HG03432 (cell line): Measurements from ENCODE around the gene NBPF1.
"Not testable (repeated sequence)": the region's sequence is repeated elsewhere in the genome, so short reads cannot be mapped to it uniquely, and the experiment has no call there.

ENCODE experiments used
- ATAC-seq: cut with Tn5 transposase; IDR thresholded peaks from one replicate; pipeline ENCODE4 v1.9.1; 2021; ENCODE audit warnings: mild to moderate bottlenecking, moderate library complexity; ENCODE audit not compliant: unreplicated experiment

NBPF1 gene

GRCh38 chr1:16557034-16557433, 56.3 kb downstream of the NBPF1 start:
- ATAC-seq, result not testable (repeated sequence)

- not testable (repeated sequence) for ATAC-seq
Measured at GRCh38 chr1:16553244-16553643, 60.1 kb downstream of the NBPF1 start.

- ATAC-seq, result not testable (repeated sequence)
Measured at GRCh38 chr1:16550212-16550918, 63.0 kb downstream of the NBPF1 start.

GRCh38 chr1:16549545-16549944, 63.8 kb downstream of the NBPF1 start:
- not testable (repeated sequence) for ATAC-seq

GRCh38 chr1:16547502-16548241, 65.7 kb downstream of the NBPF1 start:
- not testable (repeated sequence) for ATAC-seq

- ATAC-seq, result not testable (repeated sequence)
Measured at GRCh38 chr1:16545682-16546095, 67.7 kb downstream of the NBPF1 start.

GRCh38 chr1:16540421-16540893, 72.9 kb downstream of the NBPF1 start:
- ATAC-seq, result not testable (repeated sequence)

- not testable (repeated sequence) for ATAC-seq
Measured at GRCh38 chr1:16537528-16537927, 75.8 kb downstream of the NBPF1 start.

- not testable (repeated sequence) for ATAC-seq
Measured at GRCh38 chr1:16536796-16537195, 76.6 kb downstream of the NBPF1 start.

- ATAC-seq, result not testable (repeated sequence)
Measured at GRCh38 chr1:16535898-16536297, 77.5 kb downstream of the NBPF1 start.

GRCh38 chr1:16535487-16535886, 77.9 kb downstream of the NBPF1 start:
- peak; percentile 8 for ATAC-seq

GRCh38 chr1:16534829-16535456, 78.4 kb downstream of the NBPF1 start:
- ATAC-seq, result peak; percentile 40

- ATAC-seq, result not testable (repeated sequence)
Measured at GRCh38 chr1:16534239-16534828, 79.0 kb downstream of the NBPF1 start.

GRCh38 chr1:16532235-16532991, 81.0 kb downstream of the NBPF1 start:
- ATAC-seq, result not testable (repeated sequence)

- ATAC-seq, result not testable (repeated sequence)
Measured at GRCh38 chr1:16528338-16528737, 85.0 kb downstream of the NBPF1 start.

GRCh38 chr1:16525769-16526168, 87.6 kb downstream of the NBPF1 start:
- ATAC-seq, result not testable (repeated sequence)

GRCh38 chr1:16521679-16522078, 91.7 kb downstream of the NBPF1 start:
- not testable (repeated sequence) for ATAC-seq

GRCh38 chr1:16521288-16521583, 92.1 kb downstream of the NBPF1 start:
- ATAC-seq, result no peak

- ATAC-seq, result not testable (repeated sequence)
Measured at GRCh38 chr1:16520435-16521287, 92.7 kb downstream of the NBPF1 start.
